Measurements from ENCODE around the gene WRNIP1. TPM values are rescaled to one million over a fixed set of nuclear protein-coding genes. Genes with fewer than 3 reads are reported as not detected.

WRNIP1 gene
- total RNA-seq, 4 donors from 2014 or later: 34.1 to 50.5 (median 41.7) TPM

DNA sequence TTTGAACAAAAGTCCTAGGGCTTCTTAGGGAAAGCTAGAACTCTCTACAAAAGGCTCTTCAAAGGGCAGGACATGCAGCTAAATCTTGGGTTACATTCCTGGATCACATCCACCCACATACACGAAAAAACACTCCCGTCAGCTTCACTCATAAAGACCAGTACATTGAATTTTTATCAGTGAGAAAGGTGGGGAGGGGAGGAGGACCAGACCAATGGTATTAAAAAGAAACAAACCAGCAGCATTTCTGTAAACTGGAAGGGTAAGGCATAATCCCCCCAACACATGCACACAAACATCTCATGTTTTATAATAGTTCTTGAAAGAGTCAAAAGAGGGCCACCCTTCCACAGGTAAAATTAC, 46.1 kb upstream of the WRNIP1 start:
- intact Hi-C loops (cut with DNase I; ENCODE audit: low total_unique reads): no loop called here
- no peak for DNase-seq
- no peaks in the 10 kb centered on the region for H3K4me1 ChIP-seq
- H3K27me3 ChIP-seq: no peaks in the 10 kb centered on the region
- H3K36me3 ChIP-seq: no peaks in the 10 kb centered on the region
- H3K27ac ChIP-seq: no peak overlapping the region
- no peaks in the 10 kb centered on the region for H3K9me3 ChIP-seq
- TF ChIP-seq, protein P1, sequence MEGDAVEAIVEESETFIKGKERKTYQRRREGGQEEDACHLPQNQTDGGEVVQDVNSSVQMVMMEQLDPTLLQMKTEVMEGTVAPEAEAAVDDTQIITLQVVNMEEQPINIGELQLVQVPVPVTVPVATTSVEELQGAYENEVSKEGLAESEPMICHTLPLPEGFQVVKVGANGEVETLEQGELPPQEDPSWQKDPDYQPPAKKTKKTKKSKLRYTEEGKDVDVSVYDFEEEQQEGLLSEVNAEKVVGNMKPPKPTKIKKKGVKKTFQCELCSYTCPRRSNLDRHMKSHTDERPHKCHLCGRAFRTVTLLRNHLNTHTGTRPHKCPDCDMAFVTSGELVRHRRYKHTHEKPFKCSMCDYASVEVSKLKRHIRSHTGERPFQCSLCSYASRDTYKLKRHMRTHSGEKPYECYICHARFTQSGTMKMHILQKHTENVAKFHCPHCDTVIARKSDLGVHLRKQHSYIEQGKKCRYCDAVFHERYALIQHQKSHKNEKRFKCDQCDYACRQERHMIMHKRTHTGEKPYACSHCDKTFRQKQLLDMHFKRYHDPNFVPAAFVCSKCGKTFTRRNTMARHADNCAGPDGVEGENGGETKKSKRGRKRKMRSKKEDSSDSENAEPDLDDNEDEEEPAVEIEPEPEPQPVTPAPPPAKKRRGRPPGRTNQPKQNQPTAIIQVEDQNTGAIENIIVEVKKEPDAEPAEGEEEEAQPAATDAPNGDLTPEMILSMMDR (IDR thresholded peaks at IDR 0.05): no peak
- no peak for TF ChIP-seq POLR2A (IDR thresholded peaks at IDR 0.05)
- H3K4me3 ChIP-seq: no peak overlapping the region

DNA sequence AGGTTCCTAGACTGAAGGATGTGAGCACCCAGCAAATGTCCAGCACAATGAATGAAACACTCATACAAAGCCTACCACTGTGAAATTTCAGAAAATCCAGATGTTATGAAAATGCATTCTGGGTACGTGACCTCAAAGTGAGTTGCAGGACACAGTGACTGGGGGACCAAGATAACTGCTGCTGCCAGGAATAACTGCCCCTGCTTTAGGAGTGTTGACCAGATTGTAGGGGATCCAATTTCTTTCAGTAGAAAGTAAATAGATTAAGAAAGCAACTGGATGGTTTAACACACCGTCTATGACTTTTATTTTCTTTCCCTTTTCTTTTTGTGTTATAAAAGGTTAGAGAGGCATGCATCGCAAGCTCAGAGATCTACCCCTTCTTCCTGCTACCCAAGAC, 44.0 kb upstream of the WRNIP1 start:
- TF ChIP-seq POLR2A (IDR thresholded peaks at IDR 0.05): no peak
- TF ChIP-seq, protein P1 (IDR thresholded peaks at IDR 0.05): no peak

DNA sequence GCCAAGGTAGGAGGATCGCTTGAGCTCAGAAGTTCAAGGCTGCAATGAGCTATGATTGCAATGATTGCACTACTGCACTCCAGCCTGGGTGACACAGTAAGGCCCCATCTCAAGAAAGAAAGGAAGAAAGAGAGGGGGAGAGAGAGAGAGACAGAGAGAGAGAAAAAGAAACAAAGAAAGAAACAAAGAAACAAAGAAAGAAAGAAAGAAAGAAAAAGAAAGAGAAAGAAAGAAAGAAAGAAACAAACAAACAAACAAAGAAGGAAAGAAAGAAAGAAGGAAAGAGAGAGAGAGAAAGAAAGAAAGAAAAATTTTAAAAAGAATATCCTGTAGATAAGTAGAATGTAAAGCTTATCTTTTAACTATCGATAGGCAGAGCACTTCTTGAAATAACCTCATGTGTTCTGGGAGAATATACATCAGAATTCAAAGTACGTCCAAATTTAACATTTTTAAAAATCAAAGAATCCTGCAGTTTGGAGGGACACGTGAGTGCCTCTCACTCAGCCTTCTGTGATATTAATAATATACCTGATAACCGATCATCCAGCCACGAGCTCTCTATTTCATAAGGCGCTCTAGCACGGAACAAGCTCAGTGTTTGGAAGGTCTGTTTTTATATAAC, 39.7 kb upstream of the WRNIP1 start:
- Histone ChIP-seq H3K36me3 (no peaks in the 10 kb centered on the region), H3K27me3 (no peaks in the 10 kb centered on the region), H3K9me3 (no peaks in the 10 kb centered on the region), H3K4me3 (no peak overlapping the region), H3K4me1 (no peaks in the 10 kb centered on the region), H3K27ac (no peak overlapping the region)
- DNase-seq: no peak
- intact Hi-C loops (cut with DNase I; ENCODE audit: low total_unique reads): no loop called here
- TF ChIP-seq, protein P1 (IDR thresholded peaks at IDR 0.05): no peak
- TF ChIP-seq POLR2A (IDR thresholded peaks at IDR 0.05): no peak

More for the DNA sequence above, 44.0 kb upstream of the WRNIP1 start:
- Histone ChIP-seq H3K27ac (no peak overlapping the region), H3K4me1 (no peaks in the 10 kb centered on the region), H3K9me3 (no peaks in the 10 kb centered on the region), H3K36me3 (no peaks in the 10 kb centered on the region), H3K4me3 (no peak overlapping the region), H3K27me3 (no peaks in the 10 kb centered on the region)
- DNase-seq: no peak
- intact Hi-C loops (cut with DNase I; ENCODE audit: low total_unique reads): no loop called here

DNA sequence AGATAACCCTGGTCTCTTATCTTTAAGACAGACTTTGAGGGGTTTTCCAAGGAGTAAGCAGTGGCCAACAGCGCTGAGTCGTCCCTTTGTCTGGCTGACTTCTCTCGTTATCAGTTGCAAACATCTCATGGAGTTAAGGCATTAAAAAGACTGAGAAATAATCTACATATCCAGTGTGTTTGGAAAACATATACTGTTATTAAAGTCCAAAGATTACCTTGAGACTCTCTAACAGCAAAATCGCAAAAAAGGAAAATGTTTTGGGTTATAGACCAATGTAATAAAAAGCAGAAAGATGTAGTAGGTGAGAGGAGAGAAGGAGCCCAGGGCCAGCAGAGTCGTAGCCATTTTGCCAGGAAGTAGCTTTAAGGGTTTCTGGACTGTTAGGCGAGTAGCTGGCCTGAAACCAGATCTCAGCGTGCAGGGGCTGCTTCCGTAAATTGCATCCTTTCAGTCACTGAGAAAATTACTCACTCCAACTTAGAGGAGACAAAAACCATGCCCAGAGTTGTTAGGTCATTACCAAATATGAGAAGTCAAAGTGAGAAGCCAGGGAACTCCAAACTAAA, 39.1 kb upstream of the WRNIP1 start:
- Histone ChIP-seq H3K4me1 (no peaks in the 10 kb centered on the region), H3K27ac (no peak overlapping the region), H3K9me3 (no peaks in the 10 kb centered on the region), H3K27me3 (no peaks in the 10 kb centered on the region), H3K4me3 (no peak overlapping the region), H3K36me3 (no peaks in the 10 kb centered on the region)
- intact Hi-C loops (cut with DNase I; ENCODE audit: low total_unique reads): no loop called here
- no peak for TF ChIP-seq POLR2A (IDR thresholded peaks at IDR 0.05)
- TF ChIP-seq, protein P1 (IDR thresholded peaks at IDR 0.05): no peak
- DNase-seq: no peak

DNA sequence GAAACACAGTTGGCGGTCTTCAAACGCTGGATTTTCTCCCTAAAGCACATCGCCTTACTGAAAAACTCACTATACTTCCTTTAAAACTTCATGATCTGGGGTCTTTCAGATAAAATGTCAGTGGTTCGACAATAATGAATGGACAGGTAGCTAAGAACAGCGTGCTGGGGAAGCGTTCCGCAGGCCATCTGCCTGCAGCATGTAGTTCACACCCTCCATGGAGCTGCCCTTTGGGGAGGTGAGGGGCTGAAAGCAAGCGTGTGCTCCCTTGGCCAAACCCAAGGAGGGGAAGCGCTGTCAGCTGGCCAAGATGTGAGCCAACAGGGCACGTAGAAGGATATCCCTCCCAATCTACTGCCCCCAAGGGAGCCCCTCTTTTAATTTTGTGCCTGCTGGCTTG, 35.3 kb upstream of the WRNIP1 start:
- H3K4me1 ChIP-seq: no peaks in the 10 kb centered on the region
- intact Hi-C loops (cut with DNase I; ENCODE audit: low total_unique reads): no loop called here
- no peak overlapping the region for H3K4me3 ChIP-seq
- H3K9me3 ChIP-seq: no peaks in the 10 kb centered on the region
- no peak for DNase-seq
- H3K36me3 ChIP-seq: no peaks in the 10 kb centered on the region
- TF ChIP-seq, protein P1 (IDR thresholded peaks at IDR 0.05): no peak
- TF ChIP-seq POLR2A (IDR thresholded peaks at IDR 0.05): no peak
- no peaks in the 10 kb centered on the region for H3K27me3 ChIP-seq
- no peak overlapping the region for H3K27ac ChIP-seq

Measured in uterus (tissue), 4 donors.